GM18858 (cell line): ENCODE data around the gene TEX101.
"Not testable (repeated sequence)": the region's sequence is repeated elsewhere in the genome, so short reads cannot be mapped to it uniquely, and the experiment has no call there.

ENCODE experiments used
- ATAC-seq: cut with Tn5 transposase; IDR thresholded peaks from one replicate; pipeline ENCODE4 v1.9.1; 2021; ENCODE audit not compliant: unreplicated experiment

Gene TEX101

DNA sequence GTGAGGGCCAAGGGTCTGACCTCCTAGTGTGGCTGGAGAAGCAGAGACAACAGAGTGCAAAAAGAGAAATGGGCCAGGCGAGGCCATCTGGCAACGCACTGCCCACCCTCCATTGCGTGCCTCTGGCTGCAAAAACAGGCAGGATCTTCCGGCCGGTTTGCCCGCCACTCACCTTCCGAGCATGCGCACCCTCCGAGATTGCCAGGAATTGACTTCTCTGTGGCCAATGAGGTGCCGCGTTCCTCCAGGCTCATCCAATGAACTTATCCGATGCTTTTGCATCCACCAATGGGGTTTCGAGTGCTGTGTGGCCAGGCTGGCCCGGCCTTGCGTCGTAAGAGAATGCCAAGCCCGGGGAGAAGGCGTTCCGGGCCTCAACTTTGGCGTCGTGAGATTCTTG is at the start of gene TEX101:
Gene TEX101 (plus strand): TSS at position 337 of the 400 bp plus-strand sequence. CDS start 1,030 bp downstream, outside the sequence.
- no peak for ATAC-seq

- ATAC-seq, result not testable (repeated sequence)
These were observed 49.0 kb upstream of the TEX101 start for GRCh38 chr19:43365677-43366076.

- ATAC-seq, result no peak
These were observed 46.9 kb upstream of the TEX101 start for GRCh38 chr19:43367822-43368221.

- not testable (repeated sequence) for ATAC-seq
These were observed 45.8 kb upstream of the TEX101 start for GRCh38 chr19:43368897-43369296.

GRCh38 chr19:43371909-43372308 is 42.8 kb upstream of the TEX101 start:
- no peak for ATAC-seq

DNA sequence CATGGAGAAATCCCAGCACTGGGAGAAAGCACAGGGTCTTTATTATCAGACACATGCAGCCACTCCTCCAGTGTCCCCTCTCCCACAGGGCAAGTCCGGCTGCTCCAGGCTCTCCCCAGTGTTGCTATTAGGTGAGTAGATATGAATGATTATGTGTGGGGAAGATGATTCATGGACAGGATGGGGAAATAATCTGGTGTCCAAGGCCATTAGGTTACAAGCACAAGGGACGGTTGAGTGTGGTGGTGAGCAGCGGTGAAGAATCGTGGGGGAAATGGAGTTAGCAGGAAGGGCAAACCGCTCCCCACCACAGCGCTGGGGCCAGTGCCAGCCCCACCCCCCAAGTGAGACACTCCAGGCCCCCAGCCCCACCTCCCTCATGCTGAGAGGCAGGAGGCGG is 42.2 kb upstream of the TEX101 start:
- no peak for ATAC-seq

GRCh38 chr19:43377624-43378023 is 37.1 kb upstream of the TEX101 start:
- ATAC-seq, result not testable (repeated sequence)

DNA sequence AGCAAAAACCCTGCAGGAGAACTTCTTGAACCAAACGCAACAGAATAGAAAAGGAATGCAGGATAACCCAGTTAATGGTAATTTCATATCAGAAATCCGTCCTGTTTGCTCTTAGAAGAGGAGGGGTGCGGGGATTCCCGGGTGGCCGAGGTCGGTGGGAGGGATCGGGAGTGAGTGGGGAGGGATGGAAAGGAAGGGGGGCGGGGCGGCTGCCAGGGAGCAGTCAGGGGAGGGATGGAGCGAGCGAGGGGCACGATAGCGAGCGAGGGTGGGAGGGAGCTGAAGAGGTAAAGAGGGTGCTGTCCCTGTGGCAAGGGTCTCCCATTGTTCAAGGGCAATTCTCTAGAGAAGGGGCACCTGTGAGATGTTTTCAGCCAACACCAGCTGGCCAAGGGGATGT is 34.7 kb upstream of the TEX101 start:
- no peak for ATAC-seq

GRCh38 chr19:43380771-43381386 is 33.8 kb upstream of the TEX101 start:
- no peak for ATAC-seq

DNA sequence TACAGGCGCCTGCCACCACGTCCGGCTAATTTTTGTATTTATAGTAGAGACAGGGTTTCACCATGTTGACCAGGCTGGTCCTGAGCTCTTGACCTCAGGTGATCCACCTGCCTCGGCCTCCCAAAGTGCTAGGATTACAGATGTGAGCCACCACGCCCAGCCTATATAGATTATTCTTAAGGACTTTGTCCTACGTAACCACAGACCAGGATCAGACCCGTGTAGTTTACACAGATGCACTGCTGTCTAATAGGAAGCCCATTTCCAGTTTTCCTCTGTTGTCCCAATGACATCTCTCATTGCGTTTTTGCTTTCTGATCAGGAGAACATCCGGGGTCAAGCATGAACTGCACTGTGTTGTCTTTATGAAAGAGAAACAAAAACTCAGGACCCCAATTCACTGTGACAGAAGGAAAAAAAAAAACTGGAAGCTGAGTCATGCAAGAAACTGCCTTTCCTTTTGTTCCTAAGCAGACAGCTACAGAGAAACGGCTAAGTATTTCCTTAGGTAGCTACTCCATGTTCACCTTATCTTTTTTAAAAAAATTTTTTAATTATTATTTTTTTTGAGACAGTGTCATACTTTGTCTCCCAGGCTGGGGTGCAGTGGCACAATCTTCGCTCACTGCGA is 32.0 kb upstream of the TEX101 start:
- ATAC-seq, result not testable (repeated sequence)

GRCh38 chr19:43383254-43383653 is 31.4 kb upstream of the TEX101 start:
- not testable (repeated sequence) for ATAC-seq

GRCh38 chr19:43383759-43384158 is 30.9 kb upstream of the TEX101 start:
- not testable (repeated sequence) for ATAC-seq

GRCh38 chr19:43390903-43391551 is 23.7 kb upstream of the TEX101 start:
- ATAC-seq, result not testable (repeated sequence)

GRCh38 chr19:43391552-43391935 is 23.1 kb upstream of the TEX101 start:
- not testable (repeated sequence) for ATAC-seq

DNA sequence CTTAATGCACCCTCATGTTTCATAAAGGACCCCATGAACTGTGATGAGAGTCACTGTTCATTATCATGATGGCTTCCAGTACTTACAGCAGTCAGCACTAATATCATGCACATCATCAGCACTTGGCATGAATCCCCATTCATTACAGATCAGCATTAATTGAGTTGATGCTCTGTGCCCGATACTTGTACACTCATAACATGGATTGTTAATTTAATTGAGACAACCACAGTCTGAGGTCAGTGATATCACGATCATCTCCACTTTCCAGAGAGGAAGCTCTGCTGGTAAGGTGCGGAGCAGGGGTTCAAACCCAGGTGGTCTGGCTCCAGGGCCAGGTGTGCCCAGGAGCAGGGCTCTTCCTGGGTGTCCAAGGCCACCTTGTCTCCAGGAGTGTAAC is 21.2 kb upstream of the TEX101 start:
- ATAC-seq, result not testable (repeated sequence)

DNA sequence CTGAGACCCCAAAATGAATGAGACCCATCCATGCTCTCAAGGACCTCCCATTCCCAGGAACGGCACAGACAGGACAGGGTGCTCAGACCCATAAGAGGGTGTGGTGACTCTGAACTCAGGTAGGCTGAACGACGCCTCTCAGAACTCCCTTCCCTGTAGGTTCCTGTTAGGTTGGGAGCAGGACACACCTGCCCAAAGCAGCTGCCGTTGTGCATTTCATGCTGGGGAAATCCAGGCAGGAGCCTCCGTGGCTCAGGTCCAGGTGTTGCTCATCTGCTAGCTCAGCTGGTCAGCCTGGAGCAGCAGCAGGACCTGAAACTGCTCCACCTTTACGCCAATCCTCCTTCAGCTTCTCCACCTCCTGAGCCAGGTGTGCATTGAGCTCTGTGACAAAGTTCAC is 19.1 kb upstream of the TEX101 start:
- ATAC-seq, result no peak

GRCh38 chr19:43406297-43406696 is 8.4 kb upstream of the TEX101 start:
- ATAC-seq, result no peak

GRCh38 chr19:43407416-43408005 is 7.2 kb upstream of the TEX101 start:
- no peak for ATAC-seq

- no peak for ATAC-seq
These were observed 6.6 kb upstream of the TEX101 start for GRCh38 chr19:43408043-43408442.

DNA sequence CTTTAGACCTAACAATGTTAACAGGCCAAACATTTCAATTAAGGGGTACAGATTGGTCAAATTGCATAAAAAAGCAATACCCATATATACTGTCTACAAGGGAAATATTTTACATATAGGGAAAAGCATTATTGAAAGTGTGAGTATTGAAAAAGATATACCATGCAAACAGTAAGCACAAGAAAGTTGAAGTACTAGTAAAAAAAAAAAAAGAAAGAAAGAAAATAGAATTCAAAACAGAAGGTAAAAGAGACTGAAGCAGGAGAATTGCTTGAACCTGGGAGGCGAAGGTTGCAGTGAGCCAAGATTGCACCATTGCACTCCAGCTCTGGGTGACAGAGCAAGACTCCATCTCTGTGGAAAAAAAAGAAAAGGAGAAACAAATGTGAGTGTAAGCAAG is 5.3 kb upstream of the TEX101 start:
- no peak for ATAC-seq

GRCh38 chr19:43412441-43412840 is 2.2 kb upstream of the TEX101 start:
- no peak for ATAC-seq
